ENCODE measurements around the gene ABCC11.

Gene ABCC11

DNA sequence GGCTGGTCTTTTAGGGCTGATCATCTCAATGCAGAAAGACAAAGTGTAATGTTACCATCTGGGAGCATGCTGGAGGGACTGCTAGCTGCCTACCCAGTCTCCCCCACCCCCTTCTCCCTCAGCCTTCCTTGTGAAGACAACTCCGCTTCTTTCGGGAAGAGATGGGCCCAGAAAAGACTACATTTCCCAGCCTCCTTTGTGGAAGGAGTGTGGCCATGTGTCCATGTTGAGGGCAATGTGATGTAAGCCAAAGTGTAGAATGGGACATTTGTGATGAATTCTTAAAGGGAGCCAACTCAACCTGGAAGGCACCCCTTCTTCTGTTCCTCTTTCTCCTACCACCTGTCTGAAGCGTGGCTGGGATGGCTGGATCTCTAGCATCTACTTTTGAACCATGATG lies 107.8 kb downstream of the ABCC11 start:
- TF ChIP-seq POLR2A (IDR thresholded peaks at IDR 0.05; ENCODE audit: low read depth, low read length): no peak
- TF ChIP-seq POLR2AphosphoS5 (IDR thresholded peaks at IDR 0.05; ENCODE audit: low read depth, low read length): no peak
- no peak for TF ChIP-seq SPI1 (IDR thresholded peaks at IDR 0.05; ENCODE audit: low read depth, low read length)
- no peak for TF ChIP-seq TAF1 (IDR thresholded peaks at IDR 0.05; ENCODE audit: low read depth, low read length)
- no peak for TF ChIP-seq PAX5 (IDR thresholded peaks at IDR 0.05; ENCODE audit: insufficient read depth, low read length, severe bottlenecking)
- TF ChIP-seq POU2F2 (IDR thresholded peaks at IDR 0.05; ENCODE audit: low read depth, low read length): no peak
- FAIRE-seq (no peak), DNase-seq (ENCODE audit: insufficient read length, low spot score) (no peak)

DNA sequence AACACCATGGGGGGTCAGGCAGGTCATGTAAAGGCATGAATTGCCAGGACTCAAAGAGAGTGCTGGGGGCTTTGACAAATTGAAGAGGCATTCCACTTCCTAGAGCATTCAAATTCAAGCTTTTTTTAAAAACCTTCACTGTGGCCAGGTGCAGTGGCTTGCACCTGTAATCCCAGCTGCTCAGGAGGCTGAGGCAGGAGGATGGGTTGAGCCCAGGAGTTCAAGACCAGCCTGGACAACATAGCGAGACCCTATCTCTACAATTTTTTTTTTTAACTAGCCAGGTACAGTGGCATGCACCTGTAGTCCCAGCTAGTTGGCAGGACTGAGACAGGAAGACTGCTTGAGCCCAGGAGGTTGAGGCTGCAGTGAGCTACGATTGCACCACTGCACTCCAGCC lies 108.8 kb downstream of the ABCC11 start:
- TF ChIP-seq POLR2A (IDR thresholded peaks at IDR 0.05; ENCODE audit: low read depth, low read length) (no peak), TAF1 (IDR thresholded peaks at IDR 0.05; ENCODE audit: low read depth, low read length) (no peak), PAX5 (IDR thresholded peaks at IDR 0.05; ENCODE audit: insufficient read depth, low read length, severe bottlenecking) (no peak), SPI1 (IDR thresholded peaks at IDR 0.05; ENCODE audit: low read depth, low read length) (no peak), POU2F2 (IDR thresholded peaks at IDR 0.05; ENCODE audit: low read depth, low read length) (no peak), POLR2AphosphoS5 (IDR thresholded peaks at IDR 0.05; ENCODE audit: low read depth, low read length) (no peak)
- no peak for FAIRE-seq

DNA sequence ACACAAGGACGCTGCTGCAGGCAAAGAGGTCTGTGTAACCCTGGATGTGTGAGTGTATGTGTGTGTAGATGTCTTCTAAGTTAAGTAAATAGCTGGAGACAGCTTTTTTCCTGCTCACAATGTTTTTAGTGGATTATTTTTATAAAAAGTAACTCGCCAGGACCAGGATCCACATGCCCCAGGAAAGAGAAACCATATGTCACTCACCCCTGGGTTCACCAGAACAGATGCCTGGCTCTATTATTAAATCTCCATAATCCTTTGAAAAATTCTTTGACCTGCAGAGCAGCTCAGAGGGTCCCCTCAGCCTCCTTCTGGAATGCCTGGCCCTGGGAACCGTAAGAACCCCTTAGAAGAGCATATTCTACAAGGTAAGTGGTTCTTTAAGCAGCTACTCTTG lies 109.5 kb downstream of the ABCC11 start:
- DNase-seq (ENCODE audit: insufficient read length, low spot score) (no peak), FAIRE-seq (no peak)
- no peak for TF ChIP-seq PAX5 (IDR thresholded peaks at IDR 0.05; ENCODE audit: insufficient read depth, low read length, severe bottlenecking)
- no peak for TF ChIP-seq SPI1 (IDR thresholded peaks at IDR 0.05; ENCODE audit: low read depth, low read length)
- TF ChIP-seq POLR2AphosphoS5 (IDR thresholded peaks at IDR 0.05; ENCODE audit: low read depth, low read length): no peak
- no peak for TF ChIP-seq TAF1 (IDR thresholded peaks at IDR 0.05; ENCODE audit: low read depth, low read length)
- no peak for TF ChIP-seq POU2F2 (IDR thresholded peaks at IDR 0.05; ENCODE audit: low read depth, low read length)
- no peak for TF ChIP-seq POLR2A (IDR thresholded peaks at IDR 0.05; ENCODE audit: low read depth, low read length)

More for the DNA sequence above, 108.8 kb downstream of the ABCC11 start:
- no peak for DNase-seq (ENCODE audit: insufficient read length, low spot score)

DNA sequence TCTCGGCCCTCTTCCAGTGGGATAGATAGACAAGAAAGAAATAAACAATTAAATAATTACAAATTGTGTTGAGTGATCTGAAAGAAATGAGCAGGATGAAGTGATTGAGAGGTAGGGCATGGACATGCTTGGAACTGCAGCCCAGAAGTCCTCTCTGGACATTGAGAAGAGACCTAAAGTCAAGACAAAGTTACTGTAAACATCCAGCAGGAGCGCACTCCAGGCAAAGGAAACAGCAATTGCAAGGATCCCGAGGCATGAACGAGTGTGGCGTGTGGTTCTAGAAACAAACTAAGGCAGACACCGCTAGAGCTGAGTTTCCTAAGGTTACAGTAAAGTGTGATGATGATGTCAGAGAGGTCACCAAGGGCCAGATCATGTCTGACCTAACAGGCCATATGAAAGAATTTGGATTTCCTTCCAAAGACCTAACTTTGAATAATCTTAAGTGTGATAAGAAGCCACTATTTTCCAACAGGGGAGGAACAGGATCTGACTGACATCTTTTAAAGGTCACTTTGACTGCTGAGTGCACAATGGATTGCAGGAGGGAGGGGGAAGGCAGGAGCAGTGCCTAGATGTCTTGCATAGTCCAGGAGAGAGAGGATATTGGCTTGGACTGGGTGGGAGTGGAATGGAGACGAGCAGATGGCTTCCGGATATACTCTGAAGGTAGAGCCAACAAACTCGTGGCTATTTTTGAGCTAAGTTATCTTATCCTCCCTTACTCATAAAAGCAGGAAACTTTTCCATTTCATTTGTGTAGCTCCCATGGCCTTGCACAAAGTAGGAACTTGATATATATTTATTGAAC lies 110.6 kb downstream of the ABCC11 start:
- FAIRE-seq: no peak

DNA sequence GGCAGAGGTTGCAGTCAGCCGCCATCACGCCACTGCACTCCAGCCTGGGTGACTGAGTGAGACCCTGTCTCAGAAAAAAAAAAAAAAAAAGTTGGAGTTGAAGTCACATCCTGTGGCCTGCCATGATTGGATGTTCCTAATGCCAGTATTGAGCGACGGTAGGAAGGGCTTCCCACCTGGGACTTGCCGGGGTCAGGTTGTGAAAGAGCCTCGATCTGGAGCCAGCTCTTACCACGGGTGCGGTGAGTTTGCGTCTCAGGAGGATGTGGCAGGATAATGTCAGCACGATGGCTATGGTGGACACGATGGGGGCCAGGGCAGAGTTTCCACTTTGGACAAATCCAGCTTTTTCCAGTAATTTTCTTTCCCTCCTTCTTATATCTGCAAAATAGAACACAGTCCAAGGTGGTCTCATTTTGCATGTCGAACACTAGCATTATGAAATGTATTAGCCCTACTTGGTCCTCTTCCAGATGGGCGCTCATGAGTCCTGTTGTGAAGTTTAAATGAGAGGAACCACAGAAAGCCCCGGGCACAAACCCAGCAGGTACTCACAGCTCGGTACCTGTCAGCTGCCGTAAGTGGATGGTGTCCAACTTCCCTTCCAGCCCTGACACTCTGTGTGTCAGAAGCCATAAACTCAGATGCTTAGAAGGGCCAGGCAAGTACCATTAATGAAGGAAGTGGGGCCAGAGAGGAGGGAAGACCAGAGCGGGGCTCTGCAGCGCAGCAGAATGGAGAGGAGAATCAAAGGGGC lies 113.7 kb downstream of the ABCC11 start:
- FAIRE-seq: no peak
- DNase-seq (ENCODE audit: insufficient read length, low spot score): no peak
- TF ChIP-seq POLR2A (IDR thresholded peaks at IDR 0.05; ENCODE audit: low read depth, low read length): no peak
- TF ChIP-seq POU2F2 (IDR thresholded peaks at IDR 0.05; ENCODE audit: low read depth, low read length): no peak
- TF ChIP-seq TAF1 (IDR thresholded peaks at IDR 0.05; ENCODE audit: low read depth, low read length): no peak
- TF ChIP-seq POLR2AphosphoS5 (IDR thresholded peaks at IDR 0.05; ENCODE audit: low read depth, low read length): no peak
- no peak for TF ChIP-seq PAX5 (IDR thresholded peaks at IDR 0.05; ENCODE audit: insufficient read depth, low read length, severe bottlenecking)
- no peak for TF ChIP-seq SPI1 (IDR thresholded peaks at IDR 0.05; ENCODE audit: low read depth, low read length)

More for the DNA sequence above, 110.6 kb downstream of the ABCC11 start:
- no peak for TF ChIP-seq POLR2A (IDR thresholded peaks at IDR 0.05; ENCODE audit: low read depth, low read length)
- no peak for TF ChIP-seq SPI1 (IDR thresholded peaks at IDR 0.05; ENCODE audit: low read depth, low read length)
- TF ChIP-seq POU2F2 (IDR thresholded peaks at IDR 0.05; ENCODE audit: low read depth, low read length): no peak
- TF ChIP-seq TAF1 (IDR thresholded peaks at IDR 0.05; ENCODE audit: low read depth, low read length): no peak
- TF ChIP-seq PAX5 (IDR thresholded peaks at IDR 0.05; ENCODE audit: insufficient read depth, low read length, severe bottlenecking): no peak
- TF ChIP-seq POLR2AphosphoS5 (IDR thresholded peaks at IDR 0.05; ENCODE audit: low read depth, low read length): no peak
- no peak for DNase-seq (ENCODE audit: insufficient read length, low spot score)

DNA sequence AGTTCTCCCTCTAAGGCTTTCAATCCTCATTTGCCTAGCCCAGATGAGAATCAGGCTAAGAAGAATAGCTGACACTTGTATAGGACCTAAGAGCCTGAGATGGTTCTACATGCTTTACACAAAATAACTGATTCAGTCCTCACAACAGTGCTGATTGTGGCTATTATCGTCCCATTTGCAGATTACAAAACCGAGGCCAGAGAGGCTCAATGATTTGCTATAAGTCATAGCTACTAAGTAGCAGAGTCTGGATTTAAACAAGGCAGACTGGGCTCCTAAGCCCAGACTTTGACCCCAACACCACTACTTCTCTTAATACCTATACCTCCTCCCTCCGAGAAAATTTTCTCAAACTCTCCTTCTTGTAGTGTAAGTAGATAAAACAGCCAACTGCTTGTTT lies 114.6 kb downstream of the ABCC11 start:
- no peak for DNase-seq (ENCODE audit: insufficient read length, low spot score)
- FAIRE-seq: no peak
- no peak for TF ChIP-seq TAF1 (IDR thresholded peaks at IDR 0.05; ENCODE audit: low read depth, low read length)
- no peak for TF ChIP-seq POU2F2 (IDR thresholded peaks at IDR 0.05; ENCODE audit: low read depth, low read length)
- TF ChIP-seq POLR2A (IDR thresholded peaks at IDR 0.05; ENCODE audit: low read depth, low read length): no peak
- TF ChIP-seq SPI1 (IDR thresholded peaks at IDR 0.05; ENCODE audit: low read depth, low read length): no peak
- no peak for TF ChIP-seq PAX5 (IDR thresholded peaks at IDR 0.05; ENCODE audit: insufficient read depth, low read length, severe bottlenecking)
- TF ChIP-seq POLR2AphosphoS5 (IDR thresholded peaks at IDR 0.05; ENCODE audit: low read depth, low read length): no peak

DNA sequence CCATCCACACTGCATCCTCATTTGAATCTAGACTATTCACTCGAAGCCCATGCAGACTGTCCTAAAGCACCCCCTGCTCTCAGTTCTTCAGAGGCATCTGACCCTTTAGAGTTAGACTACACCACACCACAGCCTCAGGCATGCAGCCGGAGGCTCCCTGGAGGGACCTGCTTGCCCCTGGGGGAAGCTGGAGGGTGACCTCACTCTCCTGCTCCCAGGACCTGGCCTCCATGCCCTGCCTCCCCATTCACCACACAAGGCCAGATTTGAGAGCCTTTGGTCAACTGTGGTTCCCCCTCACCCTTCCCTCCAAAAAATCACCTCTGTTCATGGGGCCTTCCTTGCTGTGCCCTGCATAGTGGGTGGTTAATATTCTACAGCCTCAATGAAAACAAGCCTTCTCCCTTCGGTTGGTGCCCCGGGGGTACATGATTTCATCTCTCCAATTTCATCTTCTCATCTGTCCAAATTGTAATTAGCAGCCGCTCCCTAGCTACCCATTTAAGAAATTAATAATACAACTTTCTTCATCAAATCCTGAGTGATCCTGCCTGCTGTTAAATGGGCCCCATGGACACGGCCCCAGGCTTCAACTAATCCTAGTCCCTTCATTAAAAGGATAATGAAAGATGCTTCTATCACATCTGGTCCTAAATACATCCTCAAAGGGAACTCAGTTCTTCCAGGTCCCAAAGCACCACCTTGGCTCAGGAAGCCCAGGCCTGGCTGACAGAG lies 116.0 kb downstream of the ABCC11 start:
- TF ChIP-seq POU2F2 (IDR thresholded peaks at IDR 0.05; ENCODE audit: low read depth, low read length): no peak
- no peak for TF ChIP-seq POLR2AphosphoS5 (IDR thresholded peaks at IDR 0.05; ENCODE audit: low read depth, low read length)
- TF ChIP-seq POLR2A (IDR thresholded peaks at IDR 0.05; ENCODE audit: low read depth, low read length): no peak
- no peak for TF ChIP-seq SPI1 (IDR thresholded peaks at IDR 0.05; ENCODE audit: low read depth, low read length)
- TF ChIP-seq TAF1 (IDR thresholded peaks at IDR 0.05; ENCODE audit: low read depth, low read length): no peak
- no peak for TF ChIP-seq PAX5 (IDR thresholded peaks at IDR 0.05; ENCODE audit: insufficient read depth, low read length, severe bottlenecking)
- DNase-seq (ENCODE audit: insufficient read length, low spot score): no peak
- FAIRE-seq: no peak

DNA sequence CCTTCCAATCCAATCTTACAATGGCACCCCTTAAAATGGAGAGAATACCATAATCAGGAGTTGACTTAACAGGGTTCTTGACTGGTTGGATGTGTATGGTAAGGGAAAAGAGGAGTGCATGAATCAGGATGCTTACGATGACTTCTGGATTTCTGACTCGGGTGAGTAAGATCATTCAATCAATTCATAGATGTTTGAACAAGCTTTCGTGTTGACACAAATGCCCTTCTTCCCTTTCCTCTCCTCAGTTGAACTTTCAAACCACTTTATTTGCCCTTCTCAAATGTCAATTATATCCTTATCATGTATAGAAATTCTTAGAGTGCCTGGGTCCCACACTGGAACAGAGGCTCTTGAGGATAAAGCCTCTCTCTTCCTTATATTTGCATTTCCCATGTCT lies 117.4 kb downstream of the ABCC11 start:
- no peak for FAIRE-seq
- no peak for DNase-seq (ENCODE audit: insufficient read length, low spot score)
- no peak for TF ChIP-seq PAX5 (IDR thresholded peaks at IDR 0.05; ENCODE audit: insufficient read depth, low read length, severe bottlenecking)
- no peak for TF ChIP-seq POU2F2 (IDR thresholded peaks at IDR 0.05; ENCODE audit: low read depth, low read length)
- TF ChIP-seq SPI1 (IDR thresholded peaks at IDR 0.05; ENCODE audit: low read depth, low read length): no peak
- TF ChIP-seq POLR2AphosphoS5 (IDR thresholded peaks at IDR 0.05; ENCODE audit: low read depth, low read length): no peak
- no peak for TF ChIP-seq TAF1 (IDR thresholded peaks at IDR 0.05; ENCODE audit: low read depth, low read length)
- no peak for TF ChIP-seq POLR2A (IDR thresholded peaks at IDR 0.05; ENCODE audit: low read depth, low read length)
